ENCODE data around the gene TLE4. TPM values are rescaled to one million over a fixed set of nuclear protein-coding genes. Genes with fewer than 3 reads are reported as not detected.

TLE4 gene
- polyA plus RNA-seq, 1 of the 3 experiments (the other 2 are of a cell fraction), result 40.4 TPM

DNA sequence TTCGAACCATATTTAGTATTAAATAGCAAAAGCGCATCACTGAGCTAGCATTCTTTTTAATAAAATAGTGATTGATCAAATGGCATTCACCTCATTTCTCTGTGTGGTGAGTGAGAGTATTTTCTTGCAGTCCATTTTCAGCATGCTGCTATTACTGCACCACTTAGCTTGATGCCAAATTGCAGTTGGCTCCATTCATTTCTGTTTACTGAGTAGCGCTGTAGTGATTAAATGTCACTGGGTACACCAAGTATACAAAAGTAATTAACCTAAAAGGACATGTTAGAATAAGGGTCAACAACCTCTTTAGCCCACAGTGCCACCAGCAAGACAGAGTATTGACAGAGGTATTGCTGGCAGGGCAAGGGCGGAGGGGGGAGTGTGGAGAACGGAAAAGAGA is 122.0 kb downstream of the TLE4 start:
- peaks cover 0 to 6% of the 10 kb centered on the region in 2 experiments; a peak in 2 of 4 replicates for H3K4me1 ChIP-seq (ENCODE audit: control insufficient read depth in 1 of 2, insufficient read depth in 2 of 2, low read depth in 1 of 2, low read length in 1 of 2)
- DNase-seq, result no peak
- no peak overlapping the region for H3K4me3 ChIP-seq (ENCODE audit: low read depth in 2 of 2, low read length in 1 of 2)
- peaks cover 6% of the 10 kb centered on the region for H3F3A ChIP-seq (replicated peaks; ENCODE audit: insufficient read depth)
- H3K9me2 ChIP-seq, result no peaks in the 10 kb centered on the region
- ChIA-PET CTCF (interaction anchor here (0.8 kb wide), 1 partner anchor 11 kb away, joined by 3 read pairs; no protein-coding TSS in a partner anchor), POLR2A (no interaction called here)
- peaks cover 23% of the 10 kb centered on the region for H4K20me1 ChIP-seq (ENCODE audit: insufficient read depth)
- no peak overlapping the region for H3K27ac ChIP-seq (ENCODE audit: low read depth in 2 of 2, low read length in 1 of 2)
- no peaks in the 10 kb centered on the region for H3K27me3 ChIP-seq (ENCODE audit: insufficient read depth)
- WGBS (ENCODE audit: low lambda C conversion rate), result 98% methylated on average over 5 of the region's 5 CpGs
- H3K9ac ChIP-seq, result no peak overlapping the region
- peaks cover 2 to 11% of the 10 kb centered on the region in 2 experiments for H3K36me3 ChIP-seq (replicated peaks in 1 of 2; ENCODE audit: control insufficient read depth in 1 of 2, insufficient read depth in 2 of 2, low read length in 1 of 2)
- H2AFZ ChIP-seq (ENCODE audit: low read depth), result no peak overlapping the region
- no peaks in the 10 kb centered on the region for H3K9me3 ChIP-seq
- H3K79me2 ChIP-seq (ENCODE audit: insufficient read depth), result peaks cover 51% of the 10 kb centered on the region; the same call in 1 of the 2 replicates
- H3K4me2 ChIP-seq, result no peak overlapping the region
- TF ChIP-seq GATA2 (CRISPR knock-in tag; IDR thresholded peaks at IDR 0.05), result no peak
- TF ChIP-seq JUND (IDR thresholded peaks at IDR 0.05), result no peak
- TF ChIP-seq, protein P1, sequence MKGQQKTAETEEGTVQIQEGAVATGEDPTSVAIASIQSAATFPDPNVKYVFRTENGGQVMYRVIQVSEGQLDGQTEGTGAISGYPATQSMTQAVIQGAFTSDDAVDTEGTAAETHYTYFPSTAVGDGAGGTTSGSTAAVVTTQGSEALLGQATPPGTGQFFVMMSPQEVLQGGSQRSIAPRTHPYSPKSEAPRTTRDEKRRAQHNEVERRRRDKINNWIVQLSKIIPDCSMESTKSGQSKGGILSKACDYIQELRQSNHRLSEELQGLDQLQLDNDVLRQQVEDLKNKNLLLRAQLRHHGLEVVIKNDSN (IDR thresholded peaks at IDR 0.05; ENCODE audit: borderline replicate concordance, low read depth), result no peak
- TF ChIP-seq SIN3A (IDR thresholded peaks at IDR 0.05; ENCODE audit: borderline replicate concordance, low read depth, low read length), result no peak
- TF ChIP-seq USF2 (IDR thresholded peaks at IDR 0.05; ENCODE audit: borderline replicate concordance, low read depth, low read length), result no peak
- no peak for TF ChIP-seq TCF12 (IDR thresholded peaks at IDR 0.05)
- TF ChIP-seq RCOR1 (IDR thresholded peaks at IDR 0.05; ENCODE audit: low read length), result no peak

DNA sequence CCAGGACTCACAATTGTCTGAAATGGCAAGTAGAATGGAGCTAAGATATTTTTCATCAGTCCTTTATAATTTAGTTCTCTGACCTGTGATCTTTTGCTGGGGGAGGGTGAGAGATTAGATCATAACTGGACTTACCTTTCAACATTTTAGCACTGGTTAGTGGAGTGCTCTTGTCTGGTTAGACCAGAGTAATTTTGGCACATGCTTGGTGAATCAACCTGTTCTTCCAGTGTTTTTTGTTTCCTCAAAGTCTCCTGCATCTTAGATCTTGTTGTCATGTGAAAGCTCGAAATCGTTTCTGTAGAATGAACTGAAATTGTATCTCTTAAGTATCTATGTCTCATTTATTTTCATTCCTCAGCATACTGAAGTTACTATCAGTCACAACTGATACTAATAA is 122.4 kb downstream of the TLE4 start:
- H2AFZ ChIP-seq (ENCODE audit: low read depth), result no peak overlapping the region
- H3F3A ChIP-seq (replicated peaks; ENCODE audit: insufficient read depth), result peaks cover 6% of the 10 kb centered on the region
- H3K4me1 ChIP-seq (ENCODE audit: control insufficient read depth in 1 of 2, insufficient read depth in 2 of 2, low read depth in 1 of 2, low read length in 1 of 2), result peaks cover 0 to 6% of the 10 kb centered on the region in 2 experiments; a peak in 2 of 4 replicates
- no peaks in the 10 kb centered on the region for H3K9me3 ChIP-seq
- DNase-seq, result no peak
- H3K9me2 ChIP-seq, result no peaks in the 10 kb centered on the region
- H3K4me2 ChIP-seq, result no peak overlapping the region
- H3K27me3 ChIP-seq (ENCODE audit: insufficient read depth), result no peaks in the 10 kb centered on the region
- ChIA-PET POLR2A (no interaction called here), CTCF (interaction anchor here (0.8 kb wide), 1 partner anchor 11 kb away, joined by 3 read pairs; no protein-coding TSS in a partner anchor)
- H4K20me1 ChIP-seq (ENCODE audit: insufficient read depth), result peaks cover 27% of the 10 kb centered on the region
- no peak overlapping the region for H3K27ac ChIP-seq (ENCODE audit: low read depth in 2 of 2, low read length in 1 of 2)
- 94% methylated on average over 2 of the region's 2 CpGs for WGBS (ENCODE audit: low lambda C conversion rate)
- TF ChIP-seq RXRA (IDR thresholded peaks at IDR 0.05; ENCODE audit: borderline replicate concordance, low read depth), result no peak
- no peak for TF ChIP-seq YY1 (IDR thresholded peaks at IDR 0.05; ENCODE audit: low read depth)
- no peak for TF ChIP-seq TCF12 (IDR thresholded peaks at IDR 0.05)
- TF ChIP-seq GABPA (IDR thresholded peaks at IDR 0.05; ENCODE audit: low read depth), result no peak
- TF ChIP-seq NRF1 (IDR thresholded peaks at IDR 0.05; ENCODE audit: low read depth, low read length), result no peak
- no peak for TF ChIP-seq REST (IDR thresholded peaks at IDR 0.05; ENCODE audit: low read depth, low read length)
- TF ChIP-seq SIN3A (IDR thresholded peaks at IDR 0.05; ENCODE audit: borderline replicate concordance, low read depth, low read length), result no peak
- TF ChIP-seq EP300 (IDR thresholded peaks at IDR 0.05; ENCODE audit: borderline replicate concordance in 1 of 2, low read depth in 1 of 2, low read length in 1 of 2), result no peak
- no peak for TF ChIP-seq RCOR1 (IDR thresholded peaks at IDR 0.05; ENCODE audit: low read length)
- TF ChIP-seq MXI1 (IDR thresholded peaks at IDR 0.05; ENCODE audit: low read depth, low read length), result no peak
- no peak for TF ChIP-seq JUND (IDR thresholded peaks at IDR 0.05)
- TF ChIP-seq TAF1 (IDR thresholded peaks at IDR 0.05; ENCODE audit: borderline replicate concordance, low read depth, low read length), result no peak
- TF ChIP-seq, protein P2, sequence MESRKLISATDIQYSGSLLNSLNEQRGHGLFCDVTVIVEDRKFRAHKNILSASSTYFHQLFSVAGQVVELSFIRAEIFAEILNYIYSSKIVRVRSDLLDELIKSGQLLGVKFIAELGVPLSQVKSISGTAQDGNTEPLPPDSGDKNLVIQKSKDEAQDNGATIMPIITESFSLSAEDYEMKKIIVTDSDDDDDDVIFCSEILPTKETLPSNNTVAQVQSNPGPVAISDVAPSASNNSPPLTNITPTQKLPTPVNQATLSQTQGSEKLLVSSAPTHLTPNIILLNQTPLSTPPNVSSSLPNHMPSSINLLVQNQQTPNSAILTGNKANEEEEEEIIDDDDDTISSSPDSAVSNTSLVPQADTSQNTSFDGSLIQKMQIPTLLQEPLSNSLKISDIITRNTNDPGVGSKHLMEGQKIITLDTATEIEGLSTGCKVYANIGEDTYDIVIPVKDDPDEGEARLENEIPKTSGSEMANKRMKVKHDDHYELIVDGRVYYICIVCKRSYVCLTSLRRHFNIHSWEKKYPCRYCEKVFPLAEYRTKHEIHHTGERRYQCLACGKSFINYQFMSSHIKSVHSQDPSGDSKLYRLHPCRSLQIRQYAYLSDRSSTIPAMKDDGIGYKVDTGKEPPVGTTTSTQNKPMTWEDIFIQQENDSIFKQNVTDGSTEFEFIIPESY (IDR thresholded peaks at IDR 0.05; ENCODE audit: borderline replicate concordance, low read depth), result no peak
- no peak for TF ChIP-seq SMC3 (IDR thresholded peaks at IDR 0.05; ENCODE audit: low read depth, low read length)
- TF ChIP-seq, protein P3, sequence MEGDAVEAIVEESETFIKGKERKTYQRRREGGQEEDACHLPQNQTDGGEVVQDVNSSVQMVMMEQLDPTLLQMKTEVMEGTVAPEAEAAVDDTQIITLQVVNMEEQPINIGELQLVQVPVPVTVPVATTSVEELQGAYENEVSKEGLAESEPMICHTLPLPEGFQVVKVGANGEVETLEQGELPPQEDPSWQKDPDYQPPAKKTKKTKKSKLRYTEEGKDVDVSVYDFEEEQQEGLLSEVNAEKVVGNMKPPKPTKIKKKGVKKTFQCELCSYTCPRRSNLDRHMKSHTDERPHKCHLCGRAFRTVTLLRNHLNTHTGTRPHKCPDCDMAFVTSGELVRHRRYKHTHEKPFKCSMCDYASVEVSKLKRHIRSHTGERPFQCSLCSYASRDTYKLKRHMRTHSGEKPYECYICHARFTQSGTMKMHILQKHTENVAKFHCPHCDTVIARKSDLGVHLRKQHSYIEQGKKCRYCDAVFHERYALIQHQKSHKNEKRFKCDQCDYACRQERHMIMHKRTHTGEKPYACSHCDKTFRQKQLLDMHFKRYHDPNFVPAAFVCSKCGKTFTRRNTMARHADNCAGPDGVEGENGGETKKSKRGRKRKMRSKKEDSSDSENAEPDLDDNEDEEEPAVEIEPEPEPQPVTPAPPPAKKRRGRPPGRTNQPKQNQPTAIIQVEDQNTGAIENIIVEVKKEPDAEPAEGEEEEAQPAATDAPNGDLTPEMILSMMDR (IDR thresholded peaks at IDR 0.05), result no peak
- H3K79me2 ChIP-seq (ENCODE audit: insufficient read depth), result peaks cover 49% of the 10 kb centered on the region; the same call in 1 of the 2 replicates
- no peak overlapping the region for H3K9ac ChIP-seq
- H3K36me3 ChIP-seq (replicated peaks in 1 of 2; ENCODE audit: control insufficient read depth in 1 of 2, insufficient read depth in 2 of 2, low read length in 1 of 2), result peaks cover 2 to 11% of the 10 kb centered on the region in 2 experiments
- H3K4me3 ChIP-seq (ENCODE audit: low read depth in 2 of 2, low read length in 1 of 2), result no peak overlapping the region

Measured in SK-N-SH (cell line).